ENCODE results near the gene ONECUT3.

ONECUT3 gene

GRCh38 chr19:1744822-1745563, 8.3 kb upstream of the ONECUT3 start:
- TF ChIP-seq CTCF (IDR thresholded peaks at IDR 0.05) = no peak

GRCh38 chr19:1745589-1746031, 7.7 kb upstream of the ONECUT3 start:
- no peak for TF ChIP-seq CTCF (IDR thresholded peaks at IDR 0.05)

GRCh38 chr19:1746401-1747284, 6.7 kb upstream of the ONECUT3 start:
- TF ChIP-seq CTCF (IDR thresholded peaks at IDR 0.05) = no peak

GRCh38 chr19:1747285-1748114, 5.8 kb upstream of the ONECUT3 start:
- TF ChIP-seq CTCF (IDR thresholded peaks at IDR 0.05) = no peak

- TF ChIP-seq CTCF (IDR thresholded peaks at IDR 0.05) = no peak
These were observed 5.0 kb upstream of the ONECUT3 start for GRCh38 chr19:1748115-1748872.

- TF ChIP-seq CTCF (IDR thresholded peaks at IDR 0.05) = no peak
These were observed 4.4 kb upstream of the ONECUT3 start for GRCh38 chr19:1748873-1749341.
